ENCODE data around the gene WFIKKN2. TPM values are rescaled to one million over a fixed set of nuclear protein-coding genes. Genes with fewer than 3 reads are reported as not detected.

The WFIKKN2 gene
- total and polyA plus RNA-seq, 2 of the 8 experiments (the other 6 are each of a cell fraction or from before 2014, with no cell fraction given) = 0.07 to 0.30 TPM

DNA sequence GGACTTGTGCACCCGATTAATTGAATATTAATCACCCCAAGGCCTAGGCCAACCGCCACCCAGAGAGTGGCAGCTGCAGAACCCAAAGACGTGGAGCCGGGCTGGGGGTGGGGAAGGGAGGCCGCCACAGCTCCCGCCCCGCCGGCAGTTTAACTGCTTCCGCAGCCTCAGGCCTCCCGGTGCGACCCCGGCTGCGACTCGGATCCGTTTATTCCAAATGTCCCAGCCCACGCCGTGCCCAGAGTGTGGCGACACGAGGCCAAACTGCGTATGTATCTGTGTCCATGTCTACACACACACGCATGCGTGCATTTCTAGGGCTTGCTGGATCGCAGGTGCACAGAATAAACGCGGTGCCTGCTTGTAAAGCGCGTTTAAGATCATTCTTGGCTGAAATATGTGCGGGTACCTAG is 31.6 kb downstream of the WFIKKN2 start (continued):
- TF ChIP-seq EZH2 (IDR thresholded peaks at IDR 0.05; ENCODE audit: low read depth, low read length, severe bottlenecking) = no peak
- no peak for TF ChIP-seq CHD2 (IDR thresholded peaks at IDR 0.05; ENCODE audit: low read length)
- no peak for TF ChIP-seq GABPA (IDR thresholded peaks at IDR 0.05; ENCODE audit: borderline replicate concordance, insufficient read depth, low read length)
- TF ChIP-seq HDAC6 (IDR thresholded peaks at IDR 0.05; ENCODE audit: low read depth, low read length) = no peak
- peak; percentile 20; the same call in 1 of the 2 replicates for TF ChIP-seq NRF1 (IDR thresholded peaks at IDR 0.05; ENCODE audit: low read depth, low read length)
- no peak for TF ChIP-seq TBP (IDR thresholded peaks at IDR 0.05; ENCODE audit: low read depth, low read length)
- TF ChIP-seq CBX5 (IDR thresholded peaks at IDR 0.05; ENCODE audit: low read depth, low read length) = no peak
- no peak for TF ChIP-seq BACH1 (IDR thresholded peaks at IDR 0.05; ENCODE audit: low read length)
- no peak for TF ChIP-seq EP300 (IDR thresholded peaks at IDR 0.05; ENCODE audit: borderline replicate concordance in 1 of 2, low read depth in 2 of 2, low read length in 2 of 2)
- no peak for TF ChIP-seq JUN (IDR thresholded peaks at IDR 0.05; ENCODE audit: low read depth, low read length)
- TF ChIP-seq SP4 (IDR thresholded peaks at IDR 0.05; ENCODE audit: low read length) = 0 out of 2 replicates have a peak, but pooled peaks have one; percentile 1
- no peak for TF ChIP-seq BRCA1 (IDR thresholded peaks at IDR 0.05; ENCODE audit: low read depth, low read length)
- no peak for TF ChIP-seq NANOG (IDR thresholded peaks at IDR 0.05; ENCODE audit: insufficient read depth, low read depth, low read length, poor library complexity, severe bottlenecking)
- 0 out of 2 replicates have a peak, but pooled peaks have one; percentile 22 for TF ChIP-seq KDM5A (IDR thresholded peaks at IDR 0.05; ENCODE audit: low read length)
- TF ChIP-seq, protein P1, sequence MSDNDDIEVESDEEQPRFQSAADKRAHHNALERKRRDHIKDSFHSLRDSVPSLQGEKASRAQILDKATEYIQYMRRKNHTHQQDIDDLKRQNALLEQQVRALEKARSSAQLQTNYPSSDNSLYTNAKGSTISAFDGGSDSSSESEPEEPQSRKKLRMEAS (IDR thresholded peaks at IDR 0.05) = peak; percentile 76
- TF ChIP-seq RFX5 (IDR thresholded peaks at IDR 0.05; ENCODE audit: borderline replicate concordance, low read depth, low read length) = 0 out of 2 replicates have a peak, but pooled peaks have one; percentile 15
- no peak for TF ChIP-seq RAD21 (IDR thresholded peaks at IDR 0.05 in 1 of 2, conservative IDR thresholded peaks at IDR 0.05 in 1 of 2; ENCODE audit: low read depth in 2 of 2, low read length in 2 of 2)
- TF ChIP-seq POLR2AphosphoS5 (IDR thresholded peaks at IDR 0.05; ENCODE audit: low read depth, low read length) = peak; percentile 38; the same call in 1 of the 2 replicates
- 0 out of 2 replicates have a peak, but pooled peaks have one; percentile 27 for TF ChIP-seq TCF12 (IDR thresholded peaks at IDR 0.05; ENCODE audit: low read depth, low read length)
- no peak for TF ChIP-seq SIRT6 (IDR thresholded peaks at IDR 0.05; ENCODE audit: low read length)
- TF ChIP-seq JUND (IDR thresholded peaks at IDR 0.05; ENCODE audit: low read length) = no peak
- TF ChIP-seq TEAD4 (IDR thresholded peaks at IDR 0.05; ENCODE audit: low read depth, low read length) = no peak
- TF ChIP-seq, protein P2, sequence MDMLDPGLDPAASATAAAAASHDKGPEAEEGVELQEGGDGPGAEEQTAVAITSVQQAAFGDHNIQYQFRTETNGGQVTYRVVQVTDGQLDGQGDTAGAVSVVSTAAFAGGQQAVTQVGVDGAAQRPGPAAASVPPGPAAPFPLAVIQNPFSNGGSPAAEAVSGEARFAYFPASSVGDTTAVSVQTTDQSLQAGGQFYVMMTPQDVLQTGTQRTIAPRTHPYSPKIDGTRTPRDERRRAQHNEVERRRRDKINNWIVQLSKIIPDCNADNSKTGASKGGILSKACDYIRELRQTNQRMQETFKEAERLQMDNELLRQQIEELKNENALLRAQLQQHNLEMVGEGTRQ (IDR thresholded peaks at IDR 0.05; ENCODE audit: low read length) = no peak
- no peak for TF ChIP-seq CTBP2 (IDR thresholded peaks at IDR 0.05; ENCODE audit: borderline replicate concordance, insufficient read depth, insufficient read length, low read length)
- peak; percentile 32; the same call in 1 of the 2 replicates for TF ChIP-seq CREB1 (IDR thresholded peaks at IDR 0.05)

All from H1 (cell line).